Duodenal mucosa (tissue), 2 donors: ENCODE data around the gene TRDMT1.

Experiments
- H3K27ac ChIP-seq: one replicate; pipeline ENCODE4 v1.7.0; 2013; ENCODE audit warnings: low read depth, low read length
- H3K27me3 ChIP-seq, 2 donors: one replicate each; pipeline ENCODE4 v1.7.0; 2013; ENCODE audit warnings: low read length in 2 of 2, control low read depth in 1 of 2; ENCODE audit not compliant: insufficient read depth in 2 of 2, control insufficient read depth in 1 of 2
- H3K36me3 ChIP-seq, 2 donors: one replicate each; pipeline ENCODE4 v1.7.0; 2013; ENCODE audit warnings: low read length in 2 of 2, control low read depth in 1 of 2; ENCODE audit not compliant: insufficient read depth in 2 of 2, control insufficient read depth in 1 of 2
- H3K4me1 ChIP-seq, 2 donors: one replicate each; pipeline ENCODE4 v1.7.0; 2013; ENCODE audit warnings: low read length in 2 of 2, control low read depth in 1 of 2; ENCODE audit not compliant: insufficient read depth in 2 of 2, control insufficient read depth in 1 of 2
- H3K4me3 ChIP-seq, 2 donors: one replicate each; pipeline ENCODE4 v1.7.0; 2013; ENCODE audit warnings: low read length in 2 of 2, low read depth in 1 of 2
- H3K9ac ChIP-seq, 2 donors: one replicate each; pipeline ENCODE4 v1.7.0; 2013; ENCODE audit warnings: low read length in 2 of 2, low read depth in 1 of 2
- H3K9me3 ChIP-seq, 2 donors: one replicate each; pipeline ENCODE4 v1.7.0; 2013; ENCODE audit warnings: low read length in 2 of 2, control low read depth in 1 of 2; ENCODE audit not compliant: control insufficient read depth in 1 of 2

The TRDMT1 gene

GRCh38 chr10:17161775-17162174, 39.7 kb downstream of the TRDMT1 start:
- no peak overlapping the region for H3K9ac ChIP-seq
- no peaks in the 10 kb centered on the region for H3K36me3 ChIP-seq
- no peaks in the 10 kb centered on the region for H3K27me3 ChIP-seq
- no peaks in the 10 kb centered on the region for H3K4me1 ChIP-seq
- H3K4me3 ChIP-seq, result no peak overlapping the region
- H3K27ac ChIP-seq, result no peak overlapping the region
- H3K9me3 ChIP-seq, result no peaks in the 10 kb centered on the region

- no peaks in the 10 kb centered on the region for H3K27me3 ChIP-seq
Observed at GRCh38 chr10:17157024-17157423, 44.4 kb downstream of the TRDMT1 start.

DNA sequence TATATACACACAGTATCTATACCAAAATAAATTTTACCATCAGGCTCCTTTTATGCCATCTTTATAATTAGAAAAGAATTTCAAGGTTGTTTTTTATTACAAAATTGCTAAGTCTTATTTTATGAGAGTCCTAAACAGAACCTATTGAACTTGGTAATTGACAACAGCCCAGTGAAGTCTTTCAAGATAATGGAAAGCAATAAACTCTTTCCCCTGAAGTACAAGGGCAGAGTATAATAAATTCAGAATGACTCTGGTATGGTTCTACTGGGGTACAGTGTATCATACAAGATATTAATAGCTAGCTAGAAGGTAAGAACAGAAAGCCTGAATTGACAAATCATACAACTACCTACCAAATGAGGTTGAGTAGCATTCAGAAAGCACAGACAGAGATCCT, 45.6 kb downstream of the TRDMT1 start:
- Histone ChIP-seq H3K9me3 (no peaks in the 10 kb centered on the region), H3K27me3 (no peaks in the 10 kb centered on the region)

More at GRCh38 chr10:17157024-17157423, 44.4 kb downstream of the TRDMT1 start:
- H3K36me3 ChIP-seq, result no peaks in the 10 kb centered on the region
- no peak overlapping the region for H3K9ac ChIP-seq
- H3K4me3 ChIP-seq, result no peak overlapping the region
- H3K27ac ChIP-seq, result no peak overlapping the region
- no peaks in the 10 kb centered on the region for H3K4me1 ChIP-seq
- H3K9me3 ChIP-seq, result no peaks in the 10 kb centered on the region

DNA sequence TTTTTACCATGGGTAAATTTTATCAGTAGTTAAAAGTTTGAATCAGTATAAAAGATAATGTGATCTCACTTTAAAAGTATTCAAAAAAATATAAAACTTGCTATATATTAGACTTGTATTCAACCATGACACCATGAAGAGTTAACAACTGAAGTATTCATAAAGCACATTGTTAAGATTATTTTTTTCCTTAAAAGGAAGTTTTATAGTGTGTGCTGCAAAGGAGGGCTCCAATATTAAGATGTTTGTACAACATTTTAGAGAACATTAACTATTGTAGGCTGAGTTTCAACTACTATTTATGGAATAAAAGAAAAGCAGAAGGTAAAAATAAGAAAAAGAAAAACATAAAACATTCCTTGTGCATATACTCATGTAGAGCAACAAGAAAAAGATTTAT, 47.4 kb downstream of the TRDMT1 start:
- no peaks in the 10 kb centered on the region for H3K4me1 ChIP-seq
- no peak overlapping the region for H3K9ac ChIP-seq
- no peaks in the 10 kb centered on the region for H3K36me3 ChIP-seq
- H3K9me3 ChIP-seq, result no peaks in the 10 kb centered on the region
- no peaks in the 10 kb centered on the region for H3K27me3 ChIP-seq
- H3K27ac ChIP-seq, result no peak overlapping the region
- H3K4me3 ChIP-seq, result no peak overlapping the region

More for the DNA sequence above, 45.6 kb downstream of the TRDMT1 start:
- Histone ChIP-seq H3K36me3 (no peaks in the 10 kb centered on the region), H3K4me3 (no peak overlapping the region), H3K9ac (no peak overlapping the region), H3K27ac (no peak overlapping the region), H3K4me1 (no peaks in the 10 kb centered on the region)

DNA sequence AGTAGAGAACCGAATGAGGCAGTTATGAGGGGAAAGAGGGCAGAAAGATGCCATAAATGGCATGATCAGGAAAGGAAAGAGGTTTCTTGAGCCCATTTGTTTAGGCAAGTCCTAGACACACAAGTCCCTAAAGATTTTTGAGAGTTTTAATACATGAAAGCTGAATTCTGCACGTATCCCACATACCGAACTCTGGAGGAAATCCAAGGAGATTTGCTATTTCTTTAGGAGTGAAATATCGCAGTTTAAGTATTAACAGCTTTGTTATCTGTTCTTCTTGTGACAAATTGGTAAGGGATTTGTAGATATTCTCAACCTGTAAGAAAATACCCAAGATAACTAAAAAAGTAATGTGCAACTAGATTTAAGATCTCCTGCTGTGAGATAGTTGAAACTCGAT, 48.2 kb downstream of the TRDMT1 start:
- Histone ChIP-seq H3K9ac (no peak overlapping the region), H3K27ac (no peak overlapping the region), H3K9me3 (no peaks in the 10 kb centered on the region), H3K27me3 (no peaks in the 10 kb centered on the region), H3K36me3 (no peaks in the 10 kb centered on the region), H3K4me3 (no peak overlapping the region), H3K4me1 (no peaks in the 10 kb centered on the region)

DNA sequence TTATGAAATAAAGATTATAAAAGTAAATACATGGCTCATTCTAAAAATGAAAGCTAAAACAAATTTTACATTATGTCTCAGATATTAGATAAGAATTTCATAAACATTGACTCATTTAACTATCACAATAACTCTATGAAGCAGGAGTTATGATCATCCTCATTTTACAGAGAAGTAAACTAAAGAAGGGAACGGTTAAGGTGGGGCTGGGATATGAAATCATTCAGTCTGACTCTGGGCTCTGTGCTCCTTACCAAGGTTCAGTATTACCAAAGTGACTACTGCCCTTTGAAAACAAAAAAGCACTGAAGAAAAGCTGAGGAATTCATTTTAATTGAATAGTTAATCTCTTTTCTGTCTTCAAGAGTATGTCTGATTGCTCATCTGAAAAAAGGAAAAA, 49.8 kb downstream of the TRDMT1 start:
- H3K4me3 ChIP-seq, result no peak overlapping the region
- H3K27ac ChIP-seq, result no peak overlapping the region
- H3K9ac ChIP-seq, result no peak overlapping the region
- peaks cover 0 to 4% of the 10 kb centered on the region in 2 donors for H3K4me1 ChIP-seq
- no peaks in the 10 kb centered on the region for H3K9me3 ChIP-seq
- H3K36me3 ChIP-seq, result no peaks in the 10 kb centered on the region
- H3K27me3 ChIP-seq, result no peaks in the 10 kb centered on the region

DNA sequence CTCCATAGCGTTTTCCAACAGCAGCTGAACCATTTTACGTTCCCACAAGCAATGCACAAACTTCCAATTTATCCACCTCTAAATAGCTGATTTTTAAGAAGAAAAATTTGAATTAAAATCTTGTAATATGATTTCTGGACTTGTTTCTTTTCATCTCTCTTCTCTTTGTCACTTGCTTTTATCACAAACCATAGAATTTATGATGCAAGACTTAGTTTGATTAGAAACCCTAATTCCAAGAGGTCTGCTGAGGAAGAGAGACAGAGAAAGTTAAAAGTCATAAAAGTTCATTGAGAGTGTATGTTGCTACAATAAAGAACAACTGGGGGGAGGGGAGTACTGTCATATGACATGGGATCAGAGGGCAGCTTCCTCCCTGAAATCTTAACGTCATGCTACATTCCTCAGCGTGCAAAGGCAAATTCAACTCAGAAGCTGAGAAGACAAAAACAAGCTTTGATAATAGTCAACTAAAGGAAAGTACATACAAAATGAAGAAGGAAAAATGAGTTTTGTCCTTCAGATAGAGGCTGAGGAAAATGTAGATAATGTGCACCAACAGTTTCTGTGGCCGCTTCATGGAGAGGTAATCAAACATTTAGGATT, 53.5 kb downstream of the TRDMT1 start:
- Histone ChIP-seq H3K9me3 (no peaks in the 10 kb centered on the region), H3K27me3 (no peaks in the 10 kb centered on the region), H3K4me3 (no peak overlapping the region), H3K36me3 (no peaks in the 10 kb centered on the region), H3K9ac (no peak overlapping the region), H3K27ac (no peak overlapping the region), H3K4me1 (peaks cover 4 to 6% of the 10 kb centered on the region in 2 donors)

DNA sequence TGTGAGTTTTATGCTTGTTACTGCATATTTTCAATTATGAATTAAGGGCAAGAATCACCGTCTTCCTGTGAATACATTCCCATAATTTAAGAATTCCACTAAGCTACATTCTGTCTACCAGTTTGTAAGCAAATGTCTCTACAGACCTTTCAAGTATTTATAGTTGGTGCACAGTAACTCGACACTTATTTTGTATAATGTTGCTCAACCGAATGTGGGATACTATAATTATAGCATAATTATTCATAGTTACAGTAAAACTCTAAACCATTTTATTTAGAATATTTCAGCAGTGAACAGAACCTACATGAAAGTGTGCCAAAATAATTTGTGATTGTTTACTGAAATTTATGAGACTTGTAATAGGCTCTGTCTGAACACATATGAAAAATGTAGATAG, 54.6 kb downstream of the TRDMT1 start:
- H3K9ac ChIP-seq, result no peak overlapping the region
- peaks cover 4 to 6% of the 10 kb centered on the region in 2 donors for H3K4me1 ChIP-seq
- H3K9me3 ChIP-seq, result no peaks in the 10 kb centered on the region
- no peak overlapping the region for H3K4me3 ChIP-seq
- H3K36me3 ChIP-seq, result no peaks in the 10 kb centered on the region
- H3K27ac ChIP-seq, result no peak overlapping the region
- no peaks in the 10 kb centered on the region for H3K27me3 ChIP-seq

DNA sequence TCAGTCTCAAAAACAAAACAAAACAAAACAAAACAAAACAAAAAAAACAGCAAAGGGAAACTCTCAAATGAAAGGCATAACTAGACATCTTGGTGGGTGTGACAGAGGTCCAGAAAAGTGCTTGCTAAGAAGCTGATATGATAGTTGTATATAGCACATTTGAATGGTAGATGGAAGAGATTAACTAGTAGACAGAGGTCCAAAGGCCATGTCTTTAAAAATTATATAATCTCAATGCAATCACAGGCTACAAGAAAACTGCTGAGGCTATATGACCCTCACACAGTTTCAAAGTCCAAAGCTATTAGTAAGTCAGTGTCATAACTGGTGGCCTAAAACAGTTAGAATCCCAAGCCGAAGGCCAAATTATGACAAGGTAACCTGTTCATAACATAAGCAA, 56.2 kb downstream of the TRDMT1 start:
- Histone ChIP-seq H3K27ac (no peak overlapping the region), H3K4me1 (peaks cover 4 to 6% of the 10 kb centered on the region in 2 donors), H3K9ac (no peak overlapping the region), H3K36me3 (no peaks in the 10 kb centered on the region), H3K9me3 (no peaks in the 10 kb centered on the region), H3K27me3 (no peaks in the 10 kb centered on the region), H3K4me3 (no peak overlapping the region)

GRCh38 chr10:17144757-17145156, 56.7 kb downstream of the TRDMT1 start:
- Histone ChIP-seq H3K27me3 (no peaks in the 10 kb centered on the region), H3K4me1 (peaks cover 4 to 6% of the 10 kb centered on the region in 2 donors), H3K4me3 (no peak overlapping the region), H3K9ac (no peak overlapping the region), H3K36me3 (no peaks in the 10 kb centered on the region), H3K9me3 (no peaks in the 10 kb centered on the region), H3K27ac (no peak overlapping the region)

DNA sequence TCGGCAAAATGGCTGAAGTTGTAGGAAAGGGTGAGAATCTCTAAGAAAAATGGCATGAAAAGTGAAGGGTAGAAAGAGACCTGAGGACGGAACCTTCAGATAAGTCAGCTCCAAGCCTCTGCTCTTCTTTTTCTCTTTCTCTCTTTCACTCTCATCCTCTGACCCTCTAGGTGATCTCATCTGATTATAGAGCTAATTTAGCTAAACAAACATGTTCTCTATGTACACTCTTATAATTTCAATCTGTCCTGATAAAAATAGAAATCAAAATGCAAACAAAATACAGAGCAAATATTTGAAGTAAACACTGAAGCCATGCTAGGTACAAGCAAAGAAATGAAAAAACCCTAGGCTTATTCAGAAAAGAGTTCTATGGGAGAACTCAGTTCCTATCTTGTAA, 57.4 kb downstream of the TRDMT1 start:
- Histone ChIP-seq H3K9ac (no peak overlapping the region), H3K27ac (no peak overlapping the region), H3K27me3 (no peaks in the 10 kb centered on the region), H3K4me1 (peaks cover 4 to 6% of the 10 kb centered on the region in 2 donors), H3K9me3 (no peaks in the 10 kb centered on the region), H3K4me3 (no peak overlapping the region), H3K36me3 (no peaks in the 10 kb centered on the region)
